Measurements from ENCODE around the gene IMMP2L. TPM values are rescaled to one million over a fixed set of nuclear protein-coding genes. Genes with fewer than 3 reads are reported as not detected.

The IMMP2L gene
- total RNA-seq, 6 experiments from 2014 or later, result 14.2 to 25.3 (median 19.7) TPM

- no peak overlapping the region for H3K27ac ChIP-seq
- TF ChIP-seq CTCF (IDR thresholded peaks at IDR 0.05) (no peak), POLR2A (IDR thresholded peaks at IDR 0.05) (no peak)
- no peaks in the 10 kb centered on the region for H3K9me3 ChIP-seq
- H3K36me3 ChIP-seq, result no peaks in the 10 kb centered on the region
- intact Hi-C loops (cut with DNase I), result no loop called here
- 91% methylated on average over 1 of the region's 1 CpG for WGBS (ENCODE audit: insufficient coverage, low coverage, low lambda C conversion rate, missing lambda C conversion rate)
- no peaks in the 10 kb centered on the region for H3K4me1 ChIP-seq
- H3K27me3 ChIP-seq, result no peaks in the 10 kb centered on the region
- DNase-seq (no peak), ATAC-seq (no peak)
- no peak overlapping the region for H3K4me3 ChIP-seq
These were observed 668.2 kb downstream of the IMMP2L start for GRCh38 chr7:110894111-110894510.

GRCh38 chr7:110891197-110891596, 671.1 kb downstream of the IMMP2L start:
- Histone ChIP-seq H3K27ac (no peak overlapping the region), H3K36me3 (no peaks in the 10 kb centered on the region), H3K27me3 (no peaks in the 10 kb centered on the region), H3K4me1 (no peaks in the 10 kb centered on the region), H3K9me3 (no peaks in the 10 kb centered on the region), H3K4me3 (no peak overlapping the region)
- WGBS (ENCODE audit: insufficient coverage, low coverage, low lambda C conversion rate, missing lambda C conversion rate), result 84% methylated on average over 2 of the region's 2 CpGs
- no peak for DNase-seq
- TF ChIP-seq CTCF (IDR thresholded peaks at IDR 0.05), result no peak
- no peak for ATAC-seq
- intact Hi-C loops (cut with DNase I), result no loop called here

GRCh38 chr7:110890101-110890500, 672.2 kb downstream of the IMMP2L start:
- H3K36me3 ChIP-seq, result no peaks in the 10 kb centered on the region
- no peaks in the 10 kb centered on the region for H3K27me3 ChIP-seq
- ATAC-seq (no peak), DNase-seq (no peak)
- no peaks in the 10 kb centered on the region for H3K9me3 ChIP-seq
- no peaks in the 10 kb centered on the region for H3K4me1 ChIP-seq
- no peak for TF ChIP-seq POLR2A (IDR thresholded peaks at IDR 0.05)
- TF ChIP-seq CTCF (IDR thresholded peaks at IDR 0.05), result no peak
- intact Hi-C loops (cut with DNase I), result no loop called here
- no peak overlapping the region for H3K27ac ChIP-seq
- WGBS (ENCODE audit: insufficient coverage, low coverage, low lambda C conversion rate, missing lambda C conversion rate), result 95% methylated on average over 4 of the region's 4 CpGs
- H3K4me3 ChIP-seq, result no peak overlapping the region

GRCh38 chr7:110889335-110889734, 673.0 kb downstream of the IMMP2L start:
- ATAC-seq (no peak), DNase-seq (no peak)
- intact Hi-C loops (cut with DNase I), result no loop called here
- no peak overlapping the region for H3K4me3 ChIP-seq
- WGBS (ENCODE audit: insufficient coverage, low coverage, low lambda C conversion rate, missing lambda C conversion rate), result 75% methylated on average over 4 of the region's 6 CpGs
- H3K9me3 ChIP-seq, result no peaks in the 10 kb centered on the region
- no peaks in the 10 kb centered on the region for H3K4me1 ChIP-seq
- TF ChIP-seq POLR2A (IDR thresholded peaks at IDR 0.05), result no peak
- no peak for TF ChIP-seq CTCF (IDR thresholded peaks at IDR 0.05)
- no peaks in the 10 kb centered on the region for H3K36me3 ChIP-seq
- H3K27ac ChIP-seq, result no peak overlapping the region
- no peaks in the 10 kb centered on the region for H3K27me3 ChIP-seq

GRCh38 chr7:110888641-110889040, 673.7 kb downstream of the IMMP2L start:
- Histone ChIP-seq H3K36me3 (no peaks in the 10 kb centered on the region), H3K4me1 (no peaks in the 10 kb centered on the region), H3K27me3 (no peaks in the 10 kb centered on the region), H3K9me3 (no peaks in the 10 kb centered on the region), H3K4me3 (no peak overlapping the region), H3K27ac (no peak overlapping the region)
- WGBS (ENCODE audit: insufficient coverage, low coverage, low lambda C conversion rate, missing lambda C conversion rate), result 63% methylated on average over 3 of the region's 3 CpGs
- no peak for ATAC-seq
- intact Hi-C loops (cut with DNase I), result no loop called here
- DNase-seq, result no peak
- no peak for TF ChIP-seq CTCF (IDR thresholded peaks at IDR 0.05)
- TF ChIP-seq POLR2A (IDR thresholded peaks at IDR 0.05), result no peak

All from right lobe of liver (tissue), 6 donors.